Suprapubic skin (tissue), 4 donors: ENCODE data around the gene LHPP.

Experiments used
- CTCF ChIP-seq, 2 donors: fragments of 200-600 bp in 1 of 2; fragments of 450-650 bp in 1 of 2; sonication (generic) in 1 of 2; IDR thresholded peaks; one replicate each; pipeline ENCODE4 v1.5.1; 2016 to 2019; ENCODE audit warnings: antibody characterized with exemption in 2 of 2, mild to moderate bottlenecking in 1 of 2, moderate library complexity in 1 of 2
- EP300 ChIP-seq: sonication (generic); formaldehyde crosslinking; IDR thresholded peaks from one replicate; pipeline ENCODE4 v1.6.1; 2017; ENCODE audit warnings: antibody characterized with exemption
- POLR2AphosphoS5 ChIP-seq, 3 donors: sonication (generic); formaldehyde crosslinking; IDR thresholded peaks; one replicate each; pipeline ENCODE4 v1.6.1; 2017; ENCODE audit warnings: antibody characterized with exemption in 3 of 3

DNA sequence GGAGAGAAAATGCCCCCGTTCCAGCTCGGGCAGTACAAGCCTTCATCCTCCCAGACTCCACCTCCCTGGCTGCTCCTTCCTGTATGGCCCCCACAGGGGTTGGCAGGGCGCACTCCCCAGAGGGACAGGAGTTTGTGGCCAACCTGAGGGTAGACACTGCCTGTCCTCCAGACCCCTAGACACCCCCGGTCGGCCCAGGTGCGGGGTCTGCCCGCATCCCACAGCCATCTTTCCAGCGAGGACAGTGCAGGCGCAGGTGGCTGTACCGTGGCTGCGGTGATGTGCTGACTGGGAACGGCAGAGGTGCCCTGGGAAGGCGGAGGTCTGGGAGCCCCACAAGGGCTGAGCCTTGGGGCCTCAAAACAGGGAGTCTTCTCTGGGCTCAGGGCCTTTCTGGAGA lies 81.5 kb downstream of the LHPP start:
- TF ChIP-seq CTCF (IDR thresholded peaks at IDR 0.05) (no peak), EP300 (no peak), POLR2AphosphoS5 (IDR thresholded peaks at IDR 0.05) (no peak)
